GM19397 (cell line): ENCODE data around the gene NRXN3.

Source experiments
- ATAC-seq: cut with Tn5 transposase; IDR thresholded peaks from one replicate; pipeline ENCODE4 v1.9.1; 2021; ENCODE audit warnings: mild to moderate bottlenecking, moderate library complexity; ENCODE audit not compliant: unreplicated experiment

The NRXN3 gene

GRCh38 chr14:78172428-78172827 is 2.3 kb downstream of the NRXN3 start:
- no peak for ATAC-seq

GRCh38 chr14:78173346-78174035 is 3.3 kb downstream of the NRXN3 start:
- no peak for ATAC-seq

GRCh38 chr14:78175412-78175811 is 5.2 kb downstream of the NRXN3 start:
- no peak for ATAC-seq

GRCh38 chr14:78178071-78178470 is 7.9 kb downstream of the NRXN3 start:
- ATAC-seq = no peak

GRCh38 chr14:78178971-78179370 is 8.8 kb downstream of the NRXN3 start:
- ATAC-seq = no peak

- no peak for ATAC-seq
Measured at GRCh38 chr14:78181270-78181669, 11.1 kb downstream of the NRXN3 start.

- no peak for ATAC-seq
Measured at GRCh38 chr14:78182722-78183121, 12.5 kb downstream of the NRXN3 start.

GRCh38 chr14:78184157-78184556 is 14.0 kb downstream of the NRXN3 start:
- no peak for ATAC-seq

GRCh38 chr14:78186277-78186676 is 16.1 kb downstream of the NRXN3 start:
- ATAC-seq = no peak

- no peak for ATAC-seq
Measured at GRCh38 chr14:78188882-78189281, 18.7 kb downstream of the NRXN3 start.

GRCh38 chr14:78195431-78195830 is 25.3 kb downstream of the NRXN3 start:
- no peak for ATAC-seq

- no peak for ATAC-seq
Measured at GRCh38 chr14:78196323-78196722, 26.1 kb downstream of the NRXN3 start.

GRCh38 chr14:78197051-78197450 is 26.9 kb downstream of the NRXN3 start:
- ATAC-seq = no peak

- no peak for ATAC-seq
Measured at GRCh38 chr14:78202163-78202562, 32.0 kb downstream of the NRXN3 start.

GRCh38 chr14:78202976-78203375 is 32.8 kb downstream of the NRXN3 start:
- no peak for ATAC-seq

GRCh38 chr14:78207414-78207813 is 37.2 kb downstream of the NRXN3 start:
- no peak for ATAC-seq

GRCh38 chr14:78220273-78220672 is 50.1 kb downstream of the NRXN3 start:
- no peak for ATAC-seq

- ATAC-seq = no peak
Measured at GRCh38 chr14:78222746-78223145, 52.6 kb downstream of the NRXN3 start.

- ATAC-seq = no peak
Measured at GRCh38 chr14:78227248-78228077, 57.3 kb downstream of the NRXN3 start.

- ATAC-seq = no peak
Measured at GRCh38 chr14:78228702-78229327, 58.6 kb downstream of the NRXN3 start.

GRCh38 chr14:78232231-78233000 is 62.2 kb downstream of the NRXN3 start:
- ATAC-seq = no peak
